LNCAP (cell line): Measurements from ENCODE around the gene DOCK9.

Source experiments
- TF ChIP-seq, protein P1 (sequence below): fragments of 450-650 bp; IDR thresholded peaks from 2 replicates; pipeline ENCODE4 v1.5.1; 2017; ENCODE audit warnings: mild to moderate bottlenecking

The DOCK9 gene

GRCh38 chr13:98779695-98780094, 198.2 kb downstream of the DOCK9 start:
- TF ChIP-seq, protein P1, sequence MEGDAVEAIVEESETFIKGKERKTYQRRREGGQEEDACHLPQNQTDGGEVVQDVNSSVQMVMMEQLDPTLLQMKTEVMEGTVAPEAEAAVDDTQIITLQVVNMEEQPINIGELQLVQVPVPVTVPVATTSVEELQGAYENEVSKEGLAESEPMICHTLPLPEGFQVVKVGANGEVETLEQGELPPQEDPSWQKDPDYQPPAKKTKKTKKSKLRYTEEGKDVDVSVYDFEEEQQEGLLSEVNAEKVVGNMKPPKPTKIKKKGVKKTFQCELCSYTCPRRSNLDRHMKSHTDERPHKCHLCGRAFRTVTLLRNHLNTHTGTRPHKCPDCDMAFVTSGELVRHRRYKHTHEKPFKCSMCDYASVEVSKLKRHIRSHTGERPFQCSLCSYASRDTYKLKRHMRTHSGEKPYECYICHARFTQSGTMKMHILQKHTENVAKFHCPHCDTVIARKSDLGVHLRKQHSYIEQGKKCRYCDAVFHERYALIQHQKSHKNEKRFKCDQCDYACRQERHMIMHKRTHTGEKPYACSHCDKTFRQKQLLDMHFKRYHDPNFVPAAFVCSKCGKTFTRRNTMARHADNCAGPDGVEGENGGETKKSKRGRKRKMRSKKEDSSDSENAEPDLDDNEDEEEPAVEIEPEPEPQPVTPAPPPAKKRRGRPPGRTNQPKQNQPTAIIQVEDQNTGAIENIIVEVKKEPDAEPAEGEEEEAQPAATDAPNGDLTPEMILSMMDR: no peak

- TF ChIP-seq, protein P1: no peak
Measured at GRCh38 chr13:98778749-98779148, 199.1 kb downstream of the DOCK9 start.

DNA sequence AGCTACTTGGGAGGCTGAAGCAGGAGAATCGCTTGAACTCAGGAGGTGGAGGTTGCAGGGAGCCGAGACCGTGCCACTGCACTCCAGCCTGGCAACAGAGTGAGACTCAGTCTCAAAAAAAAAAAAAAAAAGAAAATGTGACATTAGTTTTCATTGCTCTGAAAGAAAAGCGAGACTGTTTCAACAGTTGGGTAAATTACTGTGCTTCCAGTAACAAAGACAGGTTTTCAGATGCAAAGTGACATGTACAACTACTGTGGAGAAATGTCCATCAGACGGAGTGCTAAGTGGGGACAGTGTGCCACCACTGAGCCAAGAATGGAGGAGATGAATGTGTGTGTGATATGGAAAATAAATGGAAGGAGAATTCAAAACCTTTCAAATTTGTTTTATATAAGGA, 201.2 kb downstream of the DOCK9 start:
- TF ChIP-seq, protein P1: no peak

- TF ChIP-seq, protein P1: no peak
Measured at GRCh38 chr13:98775844-98776598, 201.8 kb downstream of the DOCK9 start.

DNA sequence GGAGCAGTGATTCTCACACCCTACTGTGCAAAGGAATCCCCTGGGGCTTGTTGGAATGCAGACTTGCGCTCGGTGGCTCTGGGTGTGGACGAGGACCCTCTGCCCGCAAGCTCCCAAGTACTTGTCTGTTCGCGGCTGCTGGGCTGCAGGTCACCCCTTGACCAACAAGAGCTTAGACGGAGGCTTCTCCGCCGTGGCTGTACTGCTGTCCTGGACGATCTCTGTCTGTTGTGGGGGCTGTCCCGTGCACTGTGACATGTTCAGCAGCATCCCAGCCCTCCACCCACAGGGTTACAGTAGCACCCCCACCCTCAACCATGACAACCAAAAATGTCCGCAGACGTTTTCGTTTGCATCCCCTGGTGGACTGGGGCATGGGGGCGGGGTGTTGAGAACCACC, 202.5 kb downstream of the DOCK9 start:
- TF ChIP-seq, protein P1: no peak

DNA sequence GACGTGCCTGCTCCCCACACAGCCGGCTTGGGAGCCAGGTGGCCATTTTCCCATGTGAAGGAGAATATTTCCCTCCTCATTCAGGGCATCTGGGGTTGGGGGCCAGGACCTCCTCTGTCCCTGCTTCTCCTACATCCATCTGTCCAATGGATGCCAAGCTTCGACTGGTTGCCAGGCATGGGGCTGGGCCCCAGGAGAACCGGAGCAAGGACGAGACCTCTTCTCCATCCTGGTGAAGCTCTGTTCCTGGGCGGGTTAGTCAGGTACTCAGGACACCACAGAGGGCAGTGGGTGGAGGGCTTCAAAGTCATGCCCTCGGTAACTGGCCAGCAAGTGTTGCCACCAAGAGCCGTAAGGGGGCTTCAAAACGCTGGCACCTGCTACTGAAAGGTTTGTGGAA, 203.1 kb downstream of the DOCK9 start:
- TF ChIP-seq, protein P1: no peak

DNA sequence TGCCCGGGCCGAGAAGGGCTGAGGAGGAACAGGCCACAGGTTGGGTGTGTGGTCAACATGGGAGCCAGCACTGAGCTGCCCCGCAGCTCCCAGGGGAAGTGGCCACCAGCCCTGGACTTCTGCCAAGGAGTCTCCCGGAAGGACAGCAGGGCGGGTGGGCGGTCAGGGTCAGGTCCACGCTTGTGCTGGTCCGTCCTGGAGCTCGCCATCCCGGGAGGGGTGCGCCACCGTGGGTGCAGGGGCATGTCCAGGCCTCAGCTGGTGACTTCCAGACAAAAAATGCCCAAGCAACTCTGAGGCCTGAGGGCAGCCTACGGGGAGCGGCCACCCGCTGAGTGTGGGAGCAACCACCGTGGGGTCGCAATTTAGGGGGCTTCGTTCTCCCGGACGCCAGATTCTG, 203.9 kb downstream of the DOCK9 start:
- TF ChIP-seq, protein P1: no peak
